Umbilical cord (tissue), 2 donors: ENCODE results near the gene WNK4. TPM values are rescaled to one million over a fixed set of nuclear protein-coding genes. Genes with fewer than 3 reads are reported as not detected.
"Not testable (repeated sequence)": the region's sequence is repeated elsewhere in the genome, so short reads cannot be mapped to it uniquely, and the experiment has no call there.

ENCODE experiments used
- DNase-seq: peaks from one replicate; pipeline ENCODE4 v3.0.0-alpha.2; 2015; ENCODE audit warnings: low spot score
- total RNA-seq: library from RNA; depleted of rRNA; stranded (reverse); fragments of >200 nt; gene quantifications from one replicate; pipeline ENCODE4 v1.2.3, GENCODE V29; 2014; ENCODE audit warnings: low replicate concordance; ENCODE audit not compliant: insufficient read depth

The WNK4 gene
- total RNA-seq, 1 donor from 2014 or later: not detected

DNA sequence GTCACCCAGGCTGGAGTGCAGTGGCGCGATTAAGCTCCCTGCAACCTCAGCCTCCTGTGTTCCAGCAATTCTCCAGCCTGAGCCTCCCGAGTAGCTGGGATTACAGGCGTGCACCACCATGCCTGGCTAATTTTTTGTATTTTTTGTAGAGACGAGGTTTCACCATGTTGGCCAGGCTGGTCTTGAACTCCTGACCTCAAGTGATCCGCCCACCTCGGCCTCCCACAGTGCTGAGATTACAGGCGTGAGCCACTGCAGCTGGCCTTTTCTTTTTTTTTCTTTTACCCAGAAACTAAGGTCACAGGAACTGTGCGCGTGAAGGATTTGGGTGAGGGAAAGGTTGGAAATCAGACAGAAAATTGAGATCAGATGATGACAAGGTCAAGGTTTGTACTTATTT, 10.4 kb upstream of the WNK4 start:
- DNase-seq: not testable (repeated sequence)

DNA sequence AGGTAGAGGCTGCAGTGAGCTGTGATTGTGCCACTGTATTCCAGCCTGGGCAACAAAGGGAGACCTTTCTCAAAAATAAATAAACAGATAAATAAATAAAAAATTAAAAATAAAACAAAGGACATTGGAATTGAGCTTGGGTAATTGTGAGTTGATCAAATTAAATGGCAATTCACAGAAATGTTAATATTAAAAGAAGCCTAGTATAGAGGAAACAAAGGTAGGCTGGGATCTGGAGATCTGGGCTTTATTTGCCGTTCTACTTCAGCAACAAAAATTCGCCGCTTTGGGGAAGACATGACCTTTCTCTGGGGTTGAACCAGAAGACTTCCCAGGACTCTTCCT, 7.5 kb upstream of the WNK4 start:
- no peak for DNase-seq

DNA sequence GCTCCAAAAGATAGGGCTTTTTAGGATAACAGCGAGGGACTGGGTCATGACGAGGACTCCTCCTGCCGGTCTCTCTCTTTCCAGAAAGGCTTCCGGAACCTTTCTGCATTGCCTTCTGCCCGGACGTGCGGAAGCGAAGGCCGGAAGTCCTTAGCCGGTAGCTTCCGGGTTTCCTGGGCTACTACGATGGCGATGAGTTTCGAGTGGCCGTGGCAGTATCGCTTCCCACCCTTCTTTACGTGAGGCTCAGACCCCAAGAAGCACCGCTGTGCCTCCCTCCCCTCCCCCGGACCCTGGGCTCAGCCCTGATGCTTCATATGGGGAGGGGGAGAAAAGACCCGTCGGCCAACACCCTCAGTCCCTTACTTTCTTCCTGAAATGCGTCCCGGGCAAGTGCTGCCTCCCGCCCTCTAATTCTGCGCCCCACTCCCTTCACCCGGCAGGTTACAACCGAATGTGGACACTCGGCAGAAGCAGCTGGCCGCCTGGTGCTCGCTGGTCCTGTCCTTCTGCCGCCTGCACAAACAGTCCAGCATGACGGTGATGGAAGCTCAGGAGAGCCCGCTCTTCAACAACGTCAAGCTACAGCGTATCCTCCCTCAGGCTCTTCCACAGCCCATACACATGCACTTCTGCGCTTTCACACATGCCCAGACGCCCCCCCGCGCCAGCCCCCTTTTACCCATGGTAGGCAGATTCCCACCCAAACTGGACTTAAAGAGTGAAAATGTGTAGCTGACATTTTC, 6.9 kb upstream of the WNK4 start, which contains the start of gene VPS25:
Gene VPS25, plus strand, starts transcription at position 160 of the 746 bp plus-strand sequence. Its CDS starts 27 bp downstream, at position 187.
- DNase-seq: peak; percentile 87

DNA sequence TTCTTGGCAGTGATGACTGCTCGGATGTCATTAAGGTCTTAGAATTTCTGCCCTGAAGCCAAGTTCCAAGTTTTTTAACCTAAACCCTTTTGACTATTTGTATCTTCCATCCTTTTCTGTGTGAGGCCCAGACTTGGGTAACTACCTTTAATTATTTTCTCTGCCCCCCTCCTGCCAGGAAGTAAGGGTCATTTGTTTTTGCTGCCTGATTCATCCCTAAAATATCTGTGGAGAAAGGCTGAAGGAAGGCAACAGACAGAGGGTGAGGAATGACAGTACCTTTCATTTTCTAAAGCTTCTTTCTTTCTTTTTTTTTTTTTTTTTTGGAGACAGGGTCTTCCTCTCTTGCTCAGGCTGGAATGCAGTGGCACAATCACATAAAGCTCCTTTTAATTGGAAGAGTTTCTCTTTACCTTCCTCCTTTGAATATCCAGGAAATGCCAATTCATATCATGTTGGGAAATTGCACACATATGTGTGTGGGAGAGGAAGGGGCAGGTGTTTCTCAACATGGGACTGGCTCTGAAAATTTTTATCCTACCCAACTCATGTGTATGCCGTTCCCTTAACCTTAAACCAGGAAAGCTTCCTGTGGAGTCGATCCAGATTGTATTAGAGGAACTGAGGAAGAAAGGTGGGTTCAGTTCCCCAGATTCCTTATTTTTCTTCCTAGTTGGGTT, 6.2 kb upstream of the WNK4 start:
- no peak for DNase-seq

DNA sequence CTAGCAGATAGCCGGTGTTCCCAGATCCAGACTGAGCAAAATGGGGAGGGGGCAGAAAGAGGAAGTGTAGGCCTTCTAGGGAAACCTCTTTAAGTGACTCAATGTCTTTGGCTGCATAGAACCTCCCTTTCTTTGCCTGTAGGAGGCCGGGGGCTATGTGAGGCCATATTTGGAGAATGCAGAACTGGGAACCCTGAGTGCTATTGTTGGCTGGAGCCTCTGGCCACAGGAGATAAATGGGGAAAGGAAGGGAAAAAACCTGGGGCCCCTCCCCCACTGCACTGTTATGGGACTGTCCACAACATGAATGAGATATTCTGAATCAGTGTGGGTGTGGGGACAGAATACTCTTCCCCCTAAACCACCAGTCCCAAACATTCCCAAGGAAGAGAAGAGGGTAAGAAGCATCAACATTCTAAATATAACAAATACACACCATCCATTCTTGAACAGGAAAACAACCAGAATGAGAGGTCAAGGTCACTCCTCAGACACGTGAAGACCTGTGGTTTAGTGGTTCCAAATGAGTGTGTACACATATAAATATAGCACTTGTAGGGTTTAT, 4.8 kb upstream of the WNK4 start:
- DNase-seq: no peak

- no peak for DNase-seq
These were observed 1.8 kb upstream of the WNK4 start for GRCh38 chr17:42778570-42778969.

DNA sequence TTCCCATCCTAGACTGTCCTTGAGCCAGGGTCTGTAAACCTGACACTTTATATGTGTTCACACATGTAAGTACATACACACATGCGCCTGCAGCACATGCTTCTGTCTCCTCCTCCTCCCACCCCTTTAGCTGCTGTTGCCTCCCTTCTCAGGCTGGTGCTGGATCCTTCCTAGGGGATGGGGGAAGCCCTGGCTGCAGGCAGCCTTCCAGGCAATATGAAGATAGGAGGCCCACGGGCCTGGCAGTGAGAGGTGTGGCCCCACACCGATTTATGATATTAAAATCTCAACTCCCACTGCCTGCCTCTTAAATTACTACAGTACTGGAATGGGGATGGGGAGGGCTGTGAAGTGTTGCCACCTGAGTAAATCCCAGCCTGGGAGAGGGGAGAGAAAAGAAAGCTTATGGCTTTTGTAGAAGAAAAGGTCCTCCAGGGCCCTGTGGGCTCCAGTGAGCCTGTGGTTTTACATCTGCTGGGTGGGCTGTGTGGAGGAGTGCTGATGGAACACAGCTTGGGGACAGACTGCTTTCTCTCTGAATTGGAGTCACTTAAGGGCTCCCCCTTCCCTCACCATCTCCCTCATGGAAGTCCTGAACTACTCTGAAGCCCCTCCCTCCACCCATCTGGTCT, 990 bp upstream of the WNK4 start:
- no peak for DNase-seq

GRCh38 chr17:42780851-42781638, 635 bp downstream of the WNK4 start:
- no peak for DNase-seq

DNA sequence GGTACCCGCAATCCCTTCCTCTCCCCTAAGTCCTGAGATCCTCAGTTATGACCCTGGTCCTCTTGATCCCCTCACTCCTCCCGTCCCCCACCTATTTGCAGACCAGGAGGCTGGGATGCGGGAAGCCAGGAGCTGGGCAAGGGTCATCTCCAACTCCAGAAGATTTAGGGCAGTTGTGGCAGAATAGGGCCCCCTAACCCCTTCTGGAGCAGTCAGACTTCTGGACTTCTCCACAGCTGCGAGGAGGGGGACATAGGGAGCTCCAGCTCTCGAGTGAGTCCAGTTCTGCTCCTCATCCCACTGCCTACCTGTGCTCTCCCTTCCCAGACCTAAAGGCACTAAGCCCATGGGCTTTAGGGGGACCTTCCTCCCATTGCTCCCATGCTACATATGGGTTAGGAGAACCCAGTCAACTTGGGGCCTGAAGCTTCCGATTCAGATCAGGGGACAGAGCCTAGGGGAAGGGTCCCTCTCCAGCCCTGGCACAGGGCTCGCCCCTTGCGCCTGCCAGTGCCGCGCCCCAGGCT, 1.3 kb downstream of the WNK4 start:
- no peak for DNase-seq

DNA sequence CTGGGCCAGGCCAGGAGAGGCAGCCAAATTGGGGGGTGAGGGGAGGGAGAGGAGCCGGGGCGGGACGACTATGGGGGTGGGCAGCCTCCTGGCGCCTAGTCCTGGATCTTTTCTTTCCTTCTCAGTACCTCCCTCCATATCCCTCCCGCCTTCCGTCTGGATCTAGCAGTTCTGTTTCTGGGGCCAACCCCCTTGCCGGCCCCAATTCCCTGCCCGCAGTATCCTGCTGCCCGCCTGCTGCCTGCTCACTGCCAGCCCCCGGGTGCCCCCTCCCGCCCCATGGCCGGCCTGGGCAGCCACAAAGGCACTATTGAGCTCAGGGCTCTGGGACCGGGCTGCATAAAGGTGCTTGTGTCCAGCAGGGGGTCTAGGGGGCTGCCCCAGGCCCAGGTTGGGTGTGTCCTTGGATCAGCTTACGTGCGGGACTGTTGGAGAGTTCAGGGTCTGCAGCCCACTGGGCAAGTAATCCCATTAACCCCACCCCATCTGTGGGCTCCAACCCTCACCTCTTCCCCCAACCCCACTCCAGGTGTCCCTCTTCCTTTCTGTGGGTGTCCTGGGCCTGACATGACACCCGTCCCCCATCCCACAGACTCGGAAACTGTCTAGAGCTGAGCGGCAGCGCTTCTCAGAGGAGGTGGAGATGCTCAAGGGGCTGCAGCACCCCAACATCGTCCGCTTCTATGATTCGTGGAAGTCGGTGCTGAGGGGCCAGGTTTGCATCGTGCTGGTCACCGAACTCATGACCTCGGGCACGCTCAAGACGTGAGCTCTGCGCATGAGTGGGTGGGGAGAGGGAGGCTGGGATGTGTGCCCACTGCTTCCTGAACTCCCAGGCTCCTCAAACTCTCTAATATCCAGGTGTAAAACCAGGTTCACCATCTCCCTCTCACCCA, 2.0 kb downstream of the WNK4 start:
- no peak for DNase-seq

DNA sequence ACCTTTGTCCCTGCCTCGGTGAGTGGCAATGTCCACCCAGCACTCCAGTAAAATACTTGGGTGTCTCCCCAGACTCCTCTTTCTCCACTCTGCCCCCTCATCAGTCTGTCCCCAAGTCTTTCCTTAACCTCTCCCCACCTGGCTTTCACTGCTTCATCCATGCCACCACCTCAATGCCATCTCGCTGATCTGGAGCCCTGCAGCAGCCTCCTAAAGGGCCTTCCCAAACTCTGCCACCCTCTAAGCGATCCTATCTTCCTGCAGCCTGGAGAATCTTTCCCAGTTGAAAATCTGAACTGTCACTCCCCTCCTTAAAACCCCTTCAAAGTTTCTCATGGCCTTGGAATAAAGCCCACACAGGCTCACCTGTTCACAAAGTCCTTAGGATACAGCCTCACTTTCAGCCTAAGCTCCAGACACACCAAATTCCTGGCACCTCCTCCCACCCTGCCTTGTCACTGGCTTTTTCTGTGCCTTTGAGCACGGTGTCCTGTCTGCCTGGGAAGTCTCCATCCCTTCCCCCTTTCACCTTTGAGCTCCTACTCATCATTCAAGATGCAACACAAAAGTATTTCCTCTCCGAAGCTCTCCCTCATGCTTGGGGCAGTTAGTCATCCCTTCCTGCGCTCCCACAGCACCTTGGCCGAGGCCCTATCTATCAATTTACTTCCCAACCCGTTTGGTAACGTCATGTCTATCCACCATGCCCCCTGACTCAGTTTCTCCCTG, 2.8 kb downstream of the WNK4 start:
- no peak for DNase-seq

- DNase-seq: no peak
These were observed 3.4 kb downstream of the WNK4 start for GRCh38 chr17:42783791-42784138.

DNA sequence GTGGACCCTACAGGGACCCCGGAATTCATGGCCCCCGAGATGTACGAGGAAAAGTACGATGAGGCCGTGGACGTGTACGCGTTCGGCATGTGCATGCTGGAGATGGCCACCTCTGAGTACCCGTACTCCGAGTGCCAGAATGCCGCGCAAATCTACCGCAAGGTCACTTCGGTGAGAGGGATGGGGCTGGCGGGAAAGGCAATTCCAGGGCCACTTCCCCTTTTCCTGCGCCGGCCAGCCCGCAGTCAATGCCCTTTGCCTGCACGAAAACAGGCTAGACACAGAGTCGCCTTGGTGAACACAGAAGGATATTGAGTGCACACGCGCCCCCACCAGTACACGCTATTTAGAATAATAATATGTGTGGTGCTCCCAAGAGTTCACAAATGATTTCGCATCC, 4.0 kb downstream of the WNK4 start:
- DNase-seq: no peak

DNA sequence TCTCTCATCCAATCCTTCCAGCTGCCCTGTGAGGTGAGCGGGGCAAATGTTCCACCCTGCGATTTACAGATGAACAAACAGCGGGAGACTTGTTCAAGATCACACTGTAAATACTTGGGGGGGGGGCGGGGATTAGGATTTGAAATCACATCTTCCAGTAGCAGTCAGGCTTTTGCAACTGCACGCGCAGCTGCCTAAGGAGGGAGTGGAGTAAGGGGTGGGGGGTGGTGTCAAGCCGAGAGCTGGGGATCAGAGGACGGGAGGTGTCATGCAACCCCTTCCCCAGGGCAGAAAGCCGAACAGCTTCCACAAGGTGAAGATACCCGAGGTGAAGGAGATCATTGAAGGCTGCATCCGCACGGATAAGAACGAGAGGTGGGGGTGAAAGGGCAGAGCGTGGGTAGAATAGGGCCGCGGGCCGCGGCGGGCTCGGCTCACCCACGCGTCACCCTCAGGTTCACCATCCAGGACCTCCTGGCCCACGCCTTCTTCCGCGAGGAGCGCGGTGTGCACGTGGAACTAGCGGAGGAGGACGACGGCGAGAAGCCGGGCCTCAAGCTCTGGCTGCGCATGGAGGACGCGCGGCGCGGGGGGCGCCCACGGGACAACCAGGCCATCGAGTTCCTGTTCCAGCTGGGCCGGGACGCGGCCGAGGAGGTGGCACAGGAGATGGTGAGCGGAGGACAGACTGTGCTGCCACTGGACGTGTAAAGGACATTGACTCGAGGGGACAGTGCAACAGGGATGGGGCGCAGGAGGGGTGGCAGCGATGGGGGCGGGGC, 4.6 kb downstream of the WNK4 start:
- no peak for DNase-seq

GRCh38 chr17:42787266-42787665, 6.9 kb downstream of the WNK4 start:
- DNase-seq: no peak

DNA sequence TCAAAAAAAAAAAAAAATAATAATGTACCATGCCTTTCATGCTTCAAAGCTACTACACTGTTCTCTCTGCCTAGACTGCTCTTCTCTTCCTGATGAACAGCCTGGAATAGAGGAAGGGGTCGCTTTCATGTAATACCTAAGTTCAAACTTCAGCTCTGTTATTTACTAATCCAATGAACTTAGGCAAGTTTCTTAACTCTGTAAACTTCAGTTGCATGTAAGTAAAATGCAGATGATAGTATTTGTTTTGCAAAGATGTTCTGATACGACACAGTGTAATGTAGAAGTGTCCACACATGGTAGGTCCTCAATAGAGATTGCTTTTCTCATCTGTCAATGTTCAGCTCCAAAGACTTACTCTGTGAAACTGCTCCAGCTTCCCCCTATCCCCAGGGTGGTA, 11.5 kb downstream of the WNK4 start:
- DNase-seq: no peak

DNA sequence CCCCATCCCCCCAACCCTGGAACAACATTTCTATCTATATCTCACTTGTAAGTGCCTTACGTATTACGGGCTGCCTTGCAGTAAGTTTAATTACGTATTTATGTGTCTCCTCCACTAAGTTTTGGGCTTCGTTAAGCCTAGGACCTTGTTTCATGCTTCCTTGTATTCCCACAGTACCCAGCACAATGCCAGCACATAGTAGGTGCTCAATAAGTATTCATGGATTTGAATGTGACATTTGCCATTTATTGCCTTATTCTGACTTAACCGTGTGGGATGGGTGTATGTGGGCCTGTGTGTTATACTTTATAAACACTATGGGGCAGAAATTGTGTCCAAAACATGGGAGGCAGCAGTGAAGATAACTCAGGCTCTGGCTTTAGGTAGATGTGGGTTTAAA, 12.1 kb downstream of the WNK4 start:
- no peak for DNase-seq

GRCh38 chr17:42795061-42795460, 14.7 kb downstream of the WNK4 start:
- DNase-seq: no peak

DNA sequence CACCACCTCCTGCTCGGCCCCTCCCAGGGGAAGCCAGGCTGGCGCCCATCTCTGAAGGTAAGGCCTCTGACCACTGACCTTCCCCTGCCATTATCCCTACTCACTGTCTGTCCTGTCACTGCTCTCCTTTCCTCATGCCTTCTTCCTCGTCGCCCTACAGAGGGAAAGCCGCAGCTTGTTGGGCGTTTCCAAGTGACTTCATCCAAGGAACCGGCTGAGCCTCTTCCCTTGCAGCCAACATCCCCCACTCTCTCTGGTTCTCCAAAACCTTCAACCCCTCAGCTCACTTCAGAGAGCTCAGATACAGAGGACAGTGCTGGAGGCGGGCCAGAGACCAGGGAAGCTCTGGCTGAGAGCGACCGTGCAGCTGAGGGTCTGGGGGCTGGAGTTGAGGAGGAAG, 15.1 kb downstream of the WNK4 start:
- DNase-seq: no peak
